HG02852 (cell line): Measurements from ENCODE around the gene GLI3.
A peak's percentile ranks its signal among the peaks of the same experiment; 100 is the strongest.

Experiments
- ATAC-seq: cut with Tn5 transposase; IDR thresholded peaks from one replicate; pipeline ENCODE4 v1.9.1; 2021; ENCODE audit warnings: mild to moderate bottlenecking, moderate library complexity; ENCODE audit not compliant: unreplicated experiment

GLI3 gene

GRCh38 chr7:42236976-42237810 is at the start of gene GLI3:
TSS of gene GLI3 (minus strand) at chr7:42237209. CDS start at chr7:42223253, 13,956 bp downstream.
- ATAC-seq, result peak; percentile 77

- ATAC-seq, result no peak
Observed at GRCh38 chr7:42285383-42285824, 48.4 kb upstream of the GLI3 start.

- no peak for ATAC-seq
Observed at GRCh38 chr7:42283553-42283952, 46.5 kb upstream of the GLI3 start.

GRCh38 chr7:42278344-42278743 is 41.3 kb upstream of the GLI3 start:
- no peak for ATAC-seq

- ATAC-seq, result no peak
Observed at GRCh38 chr7:42274053-42274452, 37.0 kb upstream of the GLI3 start.

GRCh38 chr7:42272793-42273665 is 36.0 kb upstream of the GLI3 start:
- ATAC-seq, result no peak

GRCh38 chr7:42269161-42269560 is 32.2 kb upstream of the GLI3 start:
- ATAC-seq, result no peak

- ATAC-seq, result no peak
Observed at GRCh38 chr7:42264702-42265101, 27.7 kb upstream of the GLI3 start.

- no peak for ATAC-seq
Observed at GRCh38 chr7:42263971-42264370, 27.0 kb upstream of the GLI3 start.

- ATAC-seq, result no peak
Observed at GRCh38 chr7:42262964-42263363, 26.0 kb upstream of the GLI3 start.

- no peak for ATAC-seq
Observed at GRCh38 chr7:42254217-42254616, 17.2 kb upstream of the GLI3 start.

- no peak for ATAC-seq
Observed at GRCh38 chr7:42253316-42253715, 16.3 kb upstream of the GLI3 start.

- no peak for ATAC-seq
Observed at GRCh38 chr7:42250411-42250810, 13.4 kb upstream of the GLI3 start.

GRCh38 chr7:42248579-42248978 is 11.6 kb upstream of the GLI3 start:
- ATAC-seq, result no peak

- ATAC-seq, result no peak
Observed at GRCh38 chr7:42247301-42247700, 10.3 kb upstream of the GLI3 start.

- no peak for ATAC-seq
Observed at GRCh38 chr7:42244828-42245227, 7.8 kb upstream of the GLI3 start.

- no peak for ATAC-seq
Observed at GRCh38 chr7:42242381-42242780, 5.4 kb upstream of the GLI3 start.

GRCh38 chr7:42241424-42241823 is 4.4 kb upstream of the GLI3 start:
- ATAC-seq, result no peak

- no peak for ATAC-seq
Observed at GRCh38 chr7:42240416-42240815, 3.4 kb upstream of the GLI3 start.

GRCh38 chr7:42238709-42239366 is 1.8 kb upstream of the GLI3 start:
- no peak for ATAC-seq

GRCh38 chr7:42237811-42238541 is 967 bp upstream of the GLI3 start:
- ATAC-seq, result peak; percentile 15
